Osteocyte (in vitro differentiated cells): ENCODE measurements around the gene GTF2H2C. TPM values are rescaled to one million over a fixed set of nuclear protein-coding genes. Genes with fewer than 3 reads are reported as not detected.
"Not testable (repeated sequence)": the region's sequence is repeated elsewhere in the genome, so short reads cannot be mapped to it uniquely, and the experiment has no call there.

Experiments used
- DNase-seq: peaks from one replicate; pipeline ENCODE4 v3.0.0; 2021; ENCODE audit warnings: mixed read lengths; ENCODE audit not compliant: unreplicated experiment; ENCODE audit errors: extremely low spot score
- H3K27ac Mint-ChIP-seq: one replicate; pipeline ENCODE4 v1.8.0; 2021; ENCODE audit warnings: mild to moderate bottlenecking, mixed read lengths; ENCODE audit not compliant: unreplicated experiment
- H3K27me3 Mint-ChIP-seq: one replicate; pipeline ENCODE4 v1.8.0; 2021; ENCODE audit warnings: mixed read lengths; ENCODE audit not compliant: unreplicated experiment
- H3K36me3 Mint-ChIP-seq: one replicate; pipeline ENCODE4 v1.8.0; 2021; ENCODE audit warnings: mixed read lengths; ENCODE audit not compliant: unreplicated experiment
- H3K4me1 Mint-ChIP-seq: one replicate; pipeline ENCODE4 v1.8.0; 2021; ENCODE audit warnings: mixed read lengths; ENCODE audit not compliant: unreplicated experiment
- H3K4me3 Mint-ChIP-seq: one replicate; pipeline ENCODE4 v1.8.0; 2021; ENCODE audit warnings: mild to moderate bottlenecking, moderate library complexity, mixed read lengths; ENCODE audit not compliant: unreplicated experiment
- H3K9me3 Mint-ChIP-seq: one replicate; pipeline ENCODE4 v1.8.0; 2021; ENCODE audit warnings: mixed read lengths; ENCODE audit not compliant: unreplicated experiment
- CTCF ChIP-seq: fragments of 200-600 bp; sonication (generic); IDR thresholded peaks from 2 replicates; pipeline ENCODE4 v1.5.0; 2021; ENCODE audit warnings: antibody characterized with exemption, mild to moderate bottlenecking, moderate library complexity
- total RNA-seq: library from RNA; stranded (reverse); gene quantifications from 2 replicates; pipeline ENCODE4 v1.2.1, GENCODE V29; 2021

The GTF2H2C gene
- total RNA-seq, 1 donor from 2014 or later: 35.6 TPM

GRCh38 chr5:69527128-69527770, 32.7 kb upstream of the GTF2H2C start:
- H3K36me3 Mint-ChIP-seq: no peaks in the 10 kb centered on the region
- H3K4me3 Mint-ChIP-seq: no peak overlapping the region
- DNase-seq: no peak
- no peak overlapping the region for H3K27ac Mint-ChIP-seq
- TF ChIP-seq CTCF: no peak
- peaks cover under 1% of the 10 kb centered on the region for H3K4me1 Mint-ChIP-seq
- H3K9me3 Mint-ChIP-seq: no peaks in the 10 kb centered on the region
- peaks cover 13% of the 10 kb centered on the region for H3K27me3 Mint-ChIP-seq

GRCh38 chr5:69528035-69528434, 32.0 kb upstream of the GTF2H2C start:
- DNase-seq: no peak
- no peaks in the 10 kb centered on the region for H3K4me1 Mint-ChIP-seq
- no peaks in the 10 kb centered on the region for H3K9me3 Mint-ChIP-seq
- H3K27ac Mint-ChIP-seq: no peak overlapping the region
- no peak overlapping the region for H3K4me3 Mint-ChIP-seq
- no peak for TF ChIP-seq CTCF
- no peaks in the 10 kb centered on the region for H3K36me3 Mint-ChIP-seq
- H3K27me3 Mint-ChIP-seq: peaks cover 13% of the 10 kb centered on the region

- DNase-seq: no peak
- H3K27ac Mint-ChIP-seq: no peak overlapping the region
- H3K4me3 Mint-ChIP-seq: no peak overlapping the region
- H3K27me3 Mint-ChIP-seq: peaks cover 13% of the 10 kb centered on the region
- no peaks in the 10 kb centered on the region for H3K9me3 Mint-ChIP-seq
- no peak for TF ChIP-seq CTCF
- H3K36me3 Mint-ChIP-seq: no peaks in the 10 kb centered on the region
- no peaks in the 10 kb centered on the region for H3K4me1 Mint-ChIP-seq
Measured at GRCh38 chr5:69528609-69529008, 31.4 kb upstream of the GTF2H2C start.

- H3K27me3 Mint-ChIP-seq: peaks cover 13% of the 10 kb centered on the region
- H3K36me3 Mint-ChIP-seq: no peaks in the 10 kb centered on the region
- no peaks in the 10 kb centered on the region for H3K4me1 Mint-ChIP-seq
- DNase-seq: no peak
- no peak overlapping the region for H3K27ac Mint-ChIP-seq
- no peaks in the 10 kb centered on the region for H3K9me3 Mint-ChIP-seq
- no peak overlapping the region for H3K4me3 Mint-ChIP-seq
- no peak for TF ChIP-seq CTCF
Measured at GRCh38 chr5:69530561-69531405, 29.2 kb upstream of the GTF2H2C start.

GRCh38 chr5:69531406-69531801, 28.6 kb upstream of the GTF2H2C start:
- Mint-ChIP-seq H3K9me3 (no peaks in the 10 kb centered on the region), H3K27ac (no peak overlapping the region)

GRCh38 chr5:69537911-69538310, 22.1 kb upstream of the GTF2H2C start:
- H3K27ac Mint-ChIP-seq, H3K9me3 Mint-ChIP-seq, H3K4me3 Mint-ChIP-seq, H3K36me3 Mint-ChIP-seq, H3K27me3 Mint-ChIP-seq, DNase-seq, H3K4me1 Mint-ChIP-seq: not testable (repeated sequence)

More at GRCh38 chr5:69531406-69531801, 28.6 kb upstream of the GTF2H2C start:
- DNase-seq: no peak
- Mint-ChIP-seq H3K36me3 (no peaks in the 10 kb centered on the region), H3K4me1 (no peaks in the 10 kb centered on the region), H3K27me3 (peaks cover 13% of the 10 kb centered on the region), H3K4me3 (no peak overlapping the region)
- no peak for TF ChIP-seq CTCF

- DNase-seq, H3K36me3 Mint-ChIP-seq, H3K27me3 Mint-ChIP-seq, H3K27ac Mint-ChIP-seq, H3K4me3 Mint-ChIP-seq, H3K9me3 Mint-ChIP-seq, H3K4me1 Mint-ChIP-seq: not testable (repeated sequence)
Measured at GRCh38 chr5:69538735-69539134, 21.3 kb upstream of the GTF2H2C start.
